RWPE1 (cell line): ENCODE results near the gene RAB39A.
A peak's percentile ranks its signal among the peaks of the same experiment; 100 is the strongest.
"Not testable (repeated sequence)": the region's sequence is repeated elsewhere in the genome, so short reads cannot be mapped to it uniquely, and the experiment has no call there.

ENCODE experiments used
- CTCF ChIA-PET: fragments of 350-600 bp; sonication (Branson Sonifier 250); formaldehyde crosslinking; extraction: SDS; loops from one replicate; lab custom pipeline; 2021; lab: Yijun Ruan, JAX
- POLR2A ChIA-PET: fragments of 400-600 bp; formaldehyde crosslinking; extraction: SDS; loops from one replicate; lab custom pipeline; 2020; ENCODE audit warnings: antibody characterized with exemption; ENCODE audit not compliant: low non-redundant PET; lab: Yijun Ruan, JAX
- DNase-seq: peaks from one replicate; pipeline ENCODE4 v3.0.0; 2012; ENCODE audit warnings: low spot score
- H3K27ac ChIP-seq: fragments of 450-650 bp; 2 replicates; pipeline ENCODE4 v1.5.1; 2017
- CTCF ChIP-seq: fragments of 450-650 bp; conservative IDR thresholded peaks from 2 replicates; pipeline ENCODE4 v1.5.1; 2017; ENCODE audit warnings: low read depth, mild to moderate bottlenecking

RAB39A gene

GRCh38 chr11:107928046-107928766, at the start of gene RAB39A:
TSS of gene RAB39A (plus strand) at chr11:107928448. CDS start at chr11:107928569, 121 bp downstream.
- peak; percentile 98 for DNase-seq
- ChIA-PET POLR2A (no interaction called here), CTCF (no interaction called here)
- TF ChIP-seq CTCF, result no peak
- no peak within 1 kb of the TSS for H3K27ac ChIP-seq

- H3K27ac ChIP-seq, DNase-seq, POLR2A ChIA-PET, CTCF ChIA-PET: not testable (repeated sequence)
These were observed 46.8 kb upstream of the RAB39A start for GRCh38 chr11:107881471-107881870.

- ChIA-PET CTCF (no interaction called here), POLR2A (no interaction called here)
- DNase-seq, result no peak
- TF ChIP-seq CTCF, result no peak
- no peak overlapping the region for H3K27ac ChIP-seq
These were observed 46.0 kb upstream of the RAB39A start for GRCh38 chr11:107882095-107882820.

GRCh38 chr11:107898270-107898669, 30.0 kb upstream of the RAB39A start:
- DNase-seq, result peak; percentile 38
- peak; percentile 39 for TF ChIP-seq CTCF
- ChIA-PET POLR2A (no interaction called here), CTCF (interaction anchor here (0.5 to 0.6 kb wide), 2 partner anchors 68 to 324 kb away, joined by 3 to 5 read pairs; no protein-coding TSS in a partner anchor)
- no peak overlapping the region for H3K27ac ChIP-seq

- TF ChIP-seq CTCF, result no peak
- ChIA-PET CTCF (no interaction called here), POLR2A (no interaction called here)
- H3K27ac ChIP-seq, result no peak overlapping the region
- DNase-seq, result no peak
These were observed 20.0 kb upstream of the RAB39A start for GRCh38 chr11:107908211-107908610.

- POLR2A ChIA-PET, H3K27ac ChIP-seq, DNase-seq, CTCF ChIA-PET: not testable (repeated sequence)
These were observed 15.8 kb upstream of the RAB39A start for GRCh38 chr11:107912415-107912814.

- ChIA-PET POLR2A (no interaction called here), CTCF (no interaction called here)
- H3K27ac ChIP-seq, result no peak overlapping the region
- TF ChIP-seq CTCF, result no peak
- DNase-seq, result no peak
These were observed 13.0 kb upstream of the RAB39A start for GRCh38 chr11:107915229-107915628.
